C4-2B (cell line): Measurements from ENCODE around the gene PHOSPHO2.
"Not testable (repeated sequence)": the region's sequence is repeated elsewhere in the genome, so short reads cannot be mapped to it uniquely, and the experiment has no call there.

ENCODE experiments used
- ZFX ChIP-seq: fragments of 450-650 bp; IDR thresholded peaks from 2 replicates; pipeline ENCODE4 v1.6.1; 2017
- TF ChIP-seq, protein P1 (sequence below): fragments of 450-650 bp; conservative IDR thresholded peaks from 2 replicates; pipeline ENCODE4 v1.5.1; 2017; ENCODE audit warnings: mild to moderate bottlenecking

DNA sequence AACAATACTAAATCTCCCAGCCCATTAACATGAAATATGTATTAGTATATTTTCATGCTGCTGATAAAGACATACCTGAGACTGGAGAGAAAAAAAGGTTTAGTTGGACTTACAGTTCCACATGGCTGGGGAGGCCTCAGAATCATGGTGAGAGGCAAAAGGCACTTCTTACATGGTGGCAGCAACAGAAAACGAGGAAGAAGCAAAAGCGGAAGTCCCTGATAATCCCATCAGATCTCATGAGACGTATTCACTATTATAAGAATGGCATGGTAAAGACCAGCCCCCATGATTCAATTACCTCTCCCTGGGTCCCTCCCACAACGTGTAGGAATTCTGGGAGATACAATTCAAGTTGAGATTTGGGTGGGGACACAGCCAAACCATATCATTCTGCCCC lies 7.4 kb upstream of the PHOSPHO2 start:
- TF ChIP-seq, protein P1, sequence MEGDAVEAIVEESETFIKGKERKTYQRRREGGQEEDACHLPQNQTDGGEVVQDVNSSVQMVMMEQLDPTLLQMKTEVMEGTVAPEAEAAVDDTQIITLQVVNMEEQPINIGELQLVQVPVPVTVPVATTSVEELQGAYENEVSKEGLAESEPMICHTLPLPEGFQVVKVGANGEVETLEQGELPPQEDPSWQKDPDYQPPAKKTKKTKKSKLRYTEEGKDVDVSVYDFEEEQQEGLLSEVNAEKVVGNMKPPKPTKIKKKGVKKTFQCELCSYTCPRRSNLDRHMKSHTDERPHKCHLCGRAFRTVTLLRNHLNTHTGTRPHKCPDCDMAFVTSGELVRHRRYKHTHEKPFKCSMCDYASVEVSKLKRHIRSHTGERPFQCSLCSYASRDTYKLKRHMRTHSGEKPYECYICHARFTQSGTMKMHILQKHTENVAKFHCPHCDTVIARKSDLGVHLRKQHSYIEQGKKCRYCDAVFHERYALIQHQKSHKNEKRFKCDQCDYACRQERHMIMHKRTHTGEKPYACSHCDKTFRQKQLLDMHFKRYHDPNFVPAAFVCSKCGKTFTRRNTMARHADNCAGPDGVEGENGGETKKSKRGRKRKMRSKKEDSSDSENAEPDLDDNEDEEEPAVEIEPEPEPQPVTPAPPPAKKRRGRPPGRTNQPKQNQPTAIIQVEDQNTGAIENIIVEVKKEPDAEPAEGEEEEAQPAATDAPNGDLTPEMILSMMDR: not testable (repeated sequence)
- not testable (repeated sequence) for TF ChIP-seq ZFX
